ENCODE measurements around the gene SIGLEC1.

The SIGLEC1 gene

DNA sequence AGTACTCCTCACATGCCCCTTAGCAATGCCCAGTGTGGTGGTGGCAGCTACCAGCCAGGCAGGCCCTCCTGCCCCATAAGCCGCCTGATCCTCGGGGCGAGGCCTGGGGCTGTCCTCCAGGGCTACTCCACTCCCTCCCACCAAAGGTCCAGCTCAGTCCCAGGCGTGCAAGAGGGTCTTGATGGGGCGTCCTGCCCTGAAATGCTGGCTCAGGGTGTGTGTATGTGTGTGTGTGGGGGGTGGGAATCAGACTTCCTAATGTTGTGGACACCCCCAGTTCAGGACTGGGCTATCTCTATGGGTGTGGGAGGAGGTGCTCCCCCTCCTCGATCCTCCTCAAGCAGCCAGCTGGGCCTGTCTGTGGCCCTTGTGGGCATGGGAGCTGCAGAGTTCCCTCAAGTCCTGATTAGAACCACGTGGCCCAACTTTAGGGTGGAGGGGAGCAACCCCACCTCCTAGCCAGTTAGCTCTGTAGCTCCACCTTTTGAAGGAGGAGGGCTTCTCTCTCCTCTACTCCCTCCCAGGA, 27.6 kb upstream of the SIGLEC1 start:
- Histone ChIP-seq H3K27me3 (ENCODE audit: insufficient read depth, poor library complexity, severe bottlenecking) (peaks cover 4% of the 10 kb centered on the region), H3K27ac (replicated peaks) (no peak overlapping the region), H3K4me3 (replicated peaks; ENCODE audit: insufficient read depth, low read length) (no peak overlapping the region)
- no peak for DNase-seq (ENCODE audit: low read depth in 1 of 2, low spot score in 1 of 2)
- TF ChIP-seq GABPA (IDR thresholded peaks at IDR 0.05; ENCODE audit: low read depth) (no peak), SPI1 (IDR thresholded peaks at IDR 0.05; ENCODE audit: borderline replicate concordance, low read depth) (no peak), REST (IDR thresholded peaks at IDR 0.05; ENCODE audit: insufficient replicate concordance, low read depth) (no peak)

- TF ChIP-seq SPI1 (IDR thresholded peaks at IDR 0.05; ENCODE audit: borderline replicate concordance, low read depth) = no peak
- no peak for TF ChIP-seq POLR2AphosphoS5 (IDR thresholded peaks at IDR 0.05; ENCODE audit: low read depth)
- TF ChIP-seq, protein P1, sequence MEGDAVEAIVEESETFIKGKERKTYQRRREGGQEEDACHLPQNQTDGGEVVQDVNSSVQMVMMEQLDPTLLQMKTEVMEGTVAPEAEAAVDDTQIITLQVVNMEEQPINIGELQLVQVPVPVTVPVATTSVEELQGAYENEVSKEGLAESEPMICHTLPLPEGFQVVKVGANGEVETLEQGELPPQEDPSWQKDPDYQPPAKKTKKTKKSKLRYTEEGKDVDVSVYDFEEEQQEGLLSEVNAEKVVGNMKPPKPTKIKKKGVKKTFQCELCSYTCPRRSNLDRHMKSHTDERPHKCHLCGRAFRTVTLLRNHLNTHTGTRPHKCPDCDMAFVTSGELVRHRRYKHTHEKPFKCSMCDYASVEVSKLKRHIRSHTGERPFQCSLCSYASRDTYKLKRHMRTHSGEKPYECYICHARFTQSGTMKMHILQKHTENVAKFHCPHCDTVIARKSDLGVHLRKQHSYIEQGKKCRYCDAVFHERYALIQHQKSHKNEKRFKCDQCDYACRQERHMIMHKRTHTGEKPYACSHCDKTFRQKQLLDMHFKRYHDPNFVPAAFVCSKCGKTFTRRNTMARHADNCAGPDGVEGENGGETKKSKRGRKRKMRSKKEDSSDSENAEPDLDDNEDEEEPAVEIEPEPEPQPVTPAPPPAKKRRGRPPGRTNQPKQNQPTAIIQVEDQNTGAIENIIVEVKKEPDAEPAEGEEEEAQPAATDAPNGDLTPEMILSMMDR (IDR thresholded peaks at IDR 0.05; ENCODE audit: insufficient read depth, low read length) = no peak
- no peak for TF ChIP-seq GABPA (IDR thresholded peaks at IDR 0.05; ENCODE audit: low read depth)
- TF ChIP-seq REST (IDR thresholded peaks at IDR 0.05; ENCODE audit: insufficient replicate concordance, low read depth) = no peak
These were observed 26.9 kb upstream of the SIGLEC1 start for GRCh38 chr20:3739054-3739925.

GRCh38 chr20:3738111-3739053, 26.0 kb upstream of the SIGLEC1 start:
- TF ChIP-seq SPI1 (IDR thresholded peaks at IDR 0.05; ENCODE audit: borderline replicate concordance, low read depth) (no peak), REST (IDR thresholded peaks at IDR 0.05; ENCODE audit: insufficient replicate concordance, low read depth) (no peak), POLR2AphosphoS5 (IDR thresholded peaks at IDR 0.05; ENCODE audit: low read depth) (no peak), GABPA (IDR thresholded peaks at IDR 0.05; ENCODE audit: low read depth) (no peak)
- TF ChIP-seq, protein P1 (IDR thresholded peaks at IDR 0.05; ENCODE audit: insufficient read depth, low read length) = no peak
- Histone ChIP-seq H3K27ac (replicated peaks) (no peak overlapping the region), H3K4me3 (replicated peaks; ENCODE audit: insufficient read depth, low read length) (no peak overlapping the region), H3K27me3 (ENCODE audit: insufficient read depth, poor library complexity, severe bottlenecking) (peaks cover 4% of the 10 kb centered on the region)
- DNase-seq (ENCODE audit: low read depth in 1 of 2, low spot score in 1 of 2) = no peak

More at GRCh38 chr20:3739054-3739925, 26.9 kb upstream of the SIGLEC1 start:
- Histone ChIP-seq H3K27ac (replicated peaks) (no peak overlapping the region), H3K4me3 (replicated peaks; ENCODE audit: insufficient read depth, low read length) (no peak overlapping the region), H3K27me3 (ENCODE audit: insufficient read depth, poor library complexity, severe bottlenecking) (peaks cover 4% of the 10 kb centered on the region)
- DNase-seq (ENCODE audit: low read depth in 1 of 2, low spot score in 1 of 2) = no peak
